Upper lobe of left lung (tissue), 6 donors: ENCODE measurements around the gene RORB. TPM values are rescaled to one million over a fixed set of nuclear protein-coding genes. Genes with fewer than 3 reads are reported as not detected.

Experiments used
- ATAC-seq, 2 donors: fragments of 200-7000 bp; cut with Tn5 transposase; one replicate each; pipeline ENCODE4 v1.9.1; 2022; ENCODE audit warnings: mild to moderate bottlenecking in 2 of 2, moderate library complexity in 2 of 2; ENCODE audit not compliant: low FRiP score in 2 of 2
- DNase-seq, 2 donors: peaks; one replicate each; pipeline ENCODE4 v3.0.0-alpha.2; 2019 to 2020
- H3K27ac ChIP-seq, 4 donors: fragments of 200-600 bp; sonication (generic); one replicate each; pipeline ENCODE4 v1.5.1; 2016 to 2019
- H3K27me3 ChIP-seq, 4 donors: fragments of 200-600 bp; sonication (generic); one replicate each; pipeline ENCODE4 v1.5.1; 2017 to 2019
- H3K36me3 ChIP-seq, 4 donors: fragments of 200-600 bp; sonication (generic); one replicate each; pipeline ENCODE4 v1.5.1; 2016 to 2019
- H3K4me1 ChIP-seq, 4 donors: fragments of 200-600 bp; sonication (generic); one replicate each; pipeline ENCODE4 v1.5.1; 2018 to 2019
- H3K4me3 ChIP-seq, 4 donors: fragments of 200-600 bp; sonication (generic); one replicate each; pipeline ENCODE4 v1.5.1; 2017 to 2019; ENCODE audit warnings: mild to moderate bottlenecking in 2 of 4, moderate library complexity in 1 of 4
- H3K9me3 ChIP-seq, 4 donors: fragments of 200-600 bp; sonication (generic); one replicate each; pipeline ENCODE4 v1.5.1; 2018 to 2019
- EP300 ChIP-seq, 4 donors: sonication (generic); formaldehyde crosslinking; IDR thresholded peaks; one replicate each; pipeline ENCODE4 v1.5.1; 2017; ENCODE audit warnings: antibody characterized with exemption in 4 of 4, control low read depth in 2 of 4
- POLR2A ChIP-seq, 4 donors: fragments of 450-650 bp; IDR thresholded peaks; one replicate each; pipeline ENCODE4 v1.5.1; 2016 to 2017; ENCODE audit warnings: antibody characterized with exemption in 4 of 4, mild to moderate bottlenecking in 2 of 4
- POLR2AphosphoS5 ChIP-seq, 2 donors: sonication (generic); formaldehyde crosslinking; IDR thresholded peaks; one replicate each; pipeline ENCODE4 v1.5.1; 2017; ENCODE audit warnings: antibody characterized with exemption in 2 of 2
- WGBS, 2 donors: methylation state at CpG; one replicate each; pipeline ENCODE4 v1.1.5; 2017 to 2018; 5-methylcytosine and 5-hydroxymethylcytosine counted together
- total RNA-seq, 6 donors: library from RNA; depleted of rRNA in 4 of 6; stranded (reverse); fragments of >200 nt in 4 of 6; gene quantifications; one replicate each; pipeline versions ENCODE4 v1.1.0 to v1.2.1, GENCODE V29; 2016 to 2021
- TF ChIP-seq, protein P1 (sequence below), 6 experiments: fragments of 450-650 bp in 4 of 6; fragments of 200-600 bp in 2 of 6; sonication (generic) in 2 of 6; IDR thresholded peaks; one replicate each; pipeline ENCODE4 v1.5.1; 2016 to 2019; ENCODE audit warnings: antibody characterized with exemption in 6 of 6
- donor health status: DM: no; HTN: no; CAD: no; lungs with moderate emphysema.
- donor health status: DM: no; HTN: yes; CAD: no; lungs with severe emphysema.

RORB gene
- total RNA-seq, 6 donors from 2014 or later: 0.78 to 4.0 (median 2.2) TPM

DNA sequence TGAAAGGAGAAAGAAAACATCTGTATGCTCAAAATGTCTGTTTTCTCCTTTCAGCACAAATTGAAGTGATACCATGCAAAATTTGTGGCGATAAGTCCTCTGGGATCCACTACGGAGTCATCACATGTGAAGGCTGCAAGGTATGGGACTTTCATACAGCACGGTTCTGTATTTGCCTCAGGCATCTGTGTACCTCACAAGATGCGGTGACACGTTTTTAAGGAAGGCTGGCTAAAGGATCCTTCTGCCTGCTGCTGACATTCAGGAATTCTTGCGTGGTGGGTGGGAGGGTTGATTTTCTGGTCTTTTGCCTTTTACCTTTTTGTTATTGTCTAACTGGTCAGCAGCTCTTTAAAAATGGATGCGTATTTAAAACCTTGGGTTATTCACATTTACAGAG is 133.1 kb downstream of the RORB start:
- 35 to 58% methylated on average over 7 of the region's 7 CpGs for WGBS, 2 donors
- Histone ChIP-seq H3K4me3 (no peak overlapping the region), H3K36me3 (no peaks in the 10 kb centered on the region), H3K27ac (no peak overlapping the region), H3K27me3 (no peaks in the 10 kb centered on the region), H3K9me3 (no peaks in the 10 kb centered on the region), H3K4me1 (no peaks in the 10 kb centered on the region)
- ATAC-seq (no peak), DNase-seq (no peak)
- no peak for TF ChIP-seq POLR2AphosphoS5 (IDR thresholded peaks at IDR 0.05)
- TF ChIP-seq, protein P1, sequence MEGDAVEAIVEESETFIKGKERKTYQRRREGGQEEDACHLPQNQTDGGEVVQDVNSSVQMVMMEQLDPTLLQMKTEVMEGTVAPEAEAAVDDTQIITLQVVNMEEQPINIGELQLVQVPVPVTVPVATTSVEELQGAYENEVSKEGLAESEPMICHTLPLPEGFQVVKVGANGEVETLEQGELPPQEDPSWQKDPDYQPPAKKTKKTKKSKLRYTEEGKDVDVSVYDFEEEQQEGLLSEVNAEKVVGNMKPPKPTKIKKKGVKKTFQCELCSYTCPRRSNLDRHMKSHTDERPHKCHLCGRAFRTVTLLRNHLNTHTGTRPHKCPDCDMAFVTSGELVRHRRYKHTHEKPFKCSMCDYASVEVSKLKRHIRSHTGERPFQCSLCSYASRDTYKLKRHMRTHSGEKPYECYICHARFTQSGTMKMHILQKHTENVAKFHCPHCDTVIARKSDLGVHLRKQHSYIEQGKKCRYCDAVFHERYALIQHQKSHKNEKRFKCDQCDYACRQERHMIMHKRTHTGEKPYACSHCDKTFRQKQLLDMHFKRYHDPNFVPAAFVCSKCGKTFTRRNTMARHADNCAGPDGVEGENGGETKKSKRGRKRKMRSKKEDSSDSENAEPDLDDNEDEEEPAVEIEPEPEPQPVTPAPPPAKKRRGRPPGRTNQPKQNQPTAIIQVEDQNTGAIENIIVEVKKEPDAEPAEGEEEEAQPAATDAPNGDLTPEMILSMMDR (IDR thresholded peaks at IDR 0.05): no peak

DNA sequence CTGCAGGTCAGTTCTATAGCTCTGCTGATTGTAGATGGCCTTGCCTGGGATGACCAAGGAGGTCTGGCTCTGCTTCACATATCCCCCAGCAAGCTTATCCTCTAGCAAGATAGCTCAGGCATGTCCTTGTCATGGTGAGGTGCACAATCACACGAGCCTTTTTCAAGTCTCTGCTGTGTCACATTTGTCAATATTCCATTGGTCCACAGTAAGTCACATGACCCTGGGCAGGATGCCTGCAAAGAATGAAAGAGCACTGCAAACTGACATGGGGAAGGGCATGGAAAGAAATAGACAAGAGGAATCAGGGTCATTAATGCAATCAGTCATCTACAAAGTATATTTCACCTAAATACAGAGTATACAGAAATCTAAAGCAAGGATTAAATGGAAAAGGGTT is 142.0 kb downstream of the RORB start:
- WGBS, 2 donors: 50 to 86% methylated on average over 1 of the region's 1 CpG
- ATAC-seq (no peak), DNase-seq (no peak)
- H3K9me3 ChIP-seq: no peaks in the 10 kb centered on the region
- H3K36me3 ChIP-seq: no peaks in the 10 kb centered on the region
- H3K4me1 ChIP-seq: no peaks in the 10 kb centered on the region
- no peak overlapping the region for H3K27ac ChIP-seq
- no peaks in the 10 kb centered on the region for H3K27me3 ChIP-seq
- H3K4me3 ChIP-seq: no peak overlapping the region
- TF ChIP-seq, protein P1 (IDR thresholded peaks at IDR 0.05): no peak
- TF ChIP-seq EP300 (IDR thresholded peaks at IDR 0.05) (no peak), POLR2A (IDR thresholded peaks at IDR 0.05) (no peak), POLR2AphosphoS5 (IDR thresholded peaks at IDR 0.05) (no peak)

DNA sequence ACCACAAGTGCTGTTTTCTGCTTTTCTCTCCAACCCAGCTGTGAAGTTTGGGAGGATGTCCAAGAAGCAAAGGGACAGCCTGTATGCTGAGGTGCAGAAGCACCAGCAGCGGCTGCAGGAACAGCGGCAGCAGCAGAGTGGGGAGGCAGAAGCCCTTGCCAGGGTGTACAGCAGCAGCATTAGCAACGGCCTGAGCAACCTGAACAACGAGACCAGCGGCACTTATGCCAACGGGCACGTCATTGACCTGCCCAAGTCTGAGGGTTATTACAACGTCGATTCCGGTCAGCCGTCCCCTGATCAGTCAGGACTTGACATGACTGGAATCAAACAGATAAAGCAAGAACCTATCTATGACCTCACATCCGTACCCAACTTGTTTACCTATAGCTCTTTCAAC is 145.2 kb downstream of the RORB start:
- H3K4me3 ChIP-seq: no peak overlapping the region
- no peaks in the 10 kb centered on the region for H3K9me3 ChIP-seq
- peak; percentile 20 to 84 for DNase-seq
- peak overlapping the region in 2 of 4 donors; percentile 1 to 2 for H3K27ac ChIP-seq
- ATAC-seq: peak; percentile 56 to 84
- H3K36me3 ChIP-seq: no peaks in the 10 kb centered on the region
- 75 to 83% methylated on average over 12 of the region's 12 CpGs for WGBS, 2 donors
- no peaks in the 10 kb centered on the region for H3K4me1 ChIP-seq
- TF ChIP-seq POLR2A (IDR thresholded peaks at IDR 0.05) (no peak), POLR2AphosphoS5 (IDR thresholded peaks at IDR 0.05) (peak in 1 of 2 donors; percentile 9), EP300 (IDR thresholded peaks at IDR 0.05) (peak in 2 of 4 donors; percentile 22 to 46)
- TF ChIP-seq, protein P1 (IDR thresholded peaks at IDR 0.05): no peak
- no peaks in the 10 kb centered on the region for H3K27me3 ChIP-seq

DNA sequence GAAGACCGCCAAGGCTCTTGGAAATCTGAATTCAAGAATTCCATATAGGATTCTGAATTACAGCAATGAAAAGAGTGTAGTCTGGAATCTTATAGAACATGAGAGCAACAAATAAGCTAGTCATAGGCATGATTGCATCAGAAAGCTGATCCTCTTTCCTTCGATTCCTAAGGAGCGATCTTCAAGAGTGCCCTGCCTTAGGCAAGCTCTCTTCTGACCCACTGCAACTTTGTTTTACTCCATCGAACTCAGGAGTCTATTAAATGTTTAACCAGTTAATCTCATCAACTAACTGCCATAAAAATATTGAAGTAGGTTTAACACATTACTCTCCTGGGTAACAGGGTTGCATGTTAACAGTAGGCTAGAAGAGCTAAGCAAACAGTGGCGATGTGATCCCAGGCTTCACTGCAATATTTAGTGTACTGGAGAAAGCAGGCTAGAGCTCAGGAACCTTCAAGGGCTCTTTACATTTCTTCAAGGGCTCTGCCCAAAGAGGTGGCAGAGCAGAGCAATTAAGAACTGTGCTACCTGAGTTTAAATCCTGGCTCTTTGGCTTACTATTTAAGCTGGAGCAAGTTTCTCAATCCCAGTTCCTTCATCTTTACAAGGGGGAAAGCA is 146.3 kb downstream of the RORB start:
- H3K27ac ChIP-seq: peak overlapping the region in 3 of 4 donors; percentile 1 to 26 (median 17)
- H3K4me3 ChIP-seq: no peak overlapping the region

More for the DNA sequence above, 146.3 kb downstream of the RORB start:
- H3K9me3 ChIP-seq: no peaks in the 10 kb centered on the region
- peak in 1 of 4 donors; percentile 13 for TF ChIP-seq EP300 (IDR thresholded peaks at IDR 0.05)
- TF ChIP-seq, protein P1 (IDR thresholded peaks at IDR 0.05): no peak
- 62 to 74% methylated on average over 5 of the region's 5 CpGs for WGBS, 2 donors
- ATAC-seq (peak; percentile 64 to 89), DNase-seq (peak in 1 of 2 donors; percentile 72)
- no peaks in the 10 kb centered on the region for H3K4me1 ChIP-seq
- no peaks in the 10 kb centered on the region for H3K27me3 ChIP-seq
- H3K36me3 ChIP-seq: no peaks in the 10 kb centered on the region
